Measurements from ENCODE around the gene METTL21C.
A peak's percentile ranks its signal among the peaks of the same experiment; 100 is the strongest.

The METTL21C gene

DNA sequence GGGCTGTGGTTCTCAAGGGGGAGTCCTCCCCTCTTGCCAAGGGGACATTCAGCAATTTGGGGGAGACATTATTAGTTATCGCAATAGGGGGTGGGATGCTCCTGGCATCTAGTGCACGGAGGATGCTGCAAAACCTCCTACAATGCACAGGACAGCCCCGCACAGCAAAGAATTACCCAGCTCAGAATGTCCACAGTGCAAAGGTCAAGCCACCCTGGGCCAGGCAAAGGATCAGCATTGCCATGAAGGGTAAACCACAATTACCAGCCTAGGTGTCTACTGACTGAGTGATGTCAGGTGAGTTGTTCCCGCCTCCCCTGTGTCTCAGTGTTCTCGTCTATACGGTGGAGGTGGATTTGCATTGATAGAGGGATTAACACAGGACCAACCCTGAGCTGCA, 2.4 kb upstream of the METTL21C start:
- DNase-seq: no peak

DNA sequence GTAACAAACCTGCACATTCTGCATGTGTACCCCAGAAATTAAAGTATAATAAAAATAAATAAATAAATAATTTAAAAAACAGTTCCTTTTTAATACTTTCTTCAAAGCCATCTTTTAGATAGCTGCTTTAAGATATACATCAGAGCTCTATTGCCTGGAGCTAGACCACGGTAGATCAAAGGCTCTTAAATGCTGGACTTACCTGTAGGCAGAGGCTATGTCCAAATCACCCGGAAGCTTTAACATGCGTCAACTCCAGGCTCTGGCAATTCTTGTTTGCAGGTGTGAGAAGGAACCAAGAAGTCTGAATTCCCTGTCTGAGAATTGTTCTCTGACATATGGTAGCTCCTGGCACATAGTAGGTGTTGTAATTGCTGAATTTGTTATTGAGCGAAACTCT, 1.6 kb upstream of the METTL21C start:
- no peak for DNase-seq

GRCh38 chr13:102693776-102694175, 1.1 kb downstream of the METTL21C start:
- DNase-seq: no peak

DNA sequence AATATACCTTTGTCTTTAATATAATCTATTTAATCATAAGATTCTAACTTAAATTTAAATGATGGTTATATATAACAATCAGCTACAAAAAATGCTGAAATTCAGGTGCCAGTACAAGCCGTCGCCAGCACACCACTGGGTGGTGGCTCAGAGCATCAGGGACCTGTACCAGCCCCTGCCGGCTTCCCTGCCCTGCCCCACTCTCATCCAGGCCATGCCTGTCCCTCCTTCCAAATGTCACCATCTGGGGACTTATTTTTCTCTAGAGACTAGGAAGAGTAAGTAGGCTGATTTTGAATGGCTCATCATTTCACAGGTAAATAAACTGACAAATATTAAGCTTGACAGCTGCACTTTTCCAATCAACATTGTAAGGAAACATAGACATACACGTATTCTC, 1.6 kb downstream of the METTL21C start:
- no peak for DNase-seq

DNA sequence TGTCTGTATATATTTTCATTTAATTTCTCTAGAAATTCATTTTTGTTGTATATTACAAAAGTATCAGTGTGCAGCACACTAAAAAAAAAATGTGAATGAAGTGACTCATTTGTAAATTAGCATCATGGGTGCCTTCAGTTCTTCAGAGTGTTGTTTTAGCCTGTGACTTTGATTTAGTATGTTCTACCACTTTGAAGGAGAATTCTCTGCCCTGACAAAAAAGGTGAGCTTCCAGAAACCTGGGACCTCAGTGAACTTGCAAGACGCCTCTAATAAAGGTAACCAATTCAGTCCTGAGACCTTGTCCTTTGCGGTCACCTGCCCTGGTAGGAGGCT, 2.4 kb downstream of the METTL21C start:
- no peak for DNase-seq

DNA sequence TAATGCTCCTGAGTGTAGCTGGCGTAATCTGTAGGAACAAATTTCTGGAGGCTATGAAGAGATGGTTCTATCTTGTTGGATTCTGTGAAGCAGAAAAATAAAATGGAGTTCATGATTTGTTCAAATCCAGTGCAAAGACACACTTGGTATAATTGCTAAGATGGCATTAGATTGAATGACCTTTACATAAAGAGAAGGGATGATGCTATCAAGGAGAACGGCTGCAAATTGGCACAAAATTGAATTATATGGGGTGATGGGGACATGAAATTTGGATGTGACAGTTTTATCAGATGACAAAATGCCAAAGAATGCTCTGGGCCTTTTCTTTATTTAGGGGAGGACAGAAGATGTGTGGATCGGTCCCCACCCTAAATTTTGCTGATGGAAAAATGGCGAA, 4.0 kb downstream of the METTL21C start:
- no peak for DNase-seq

DNA sequence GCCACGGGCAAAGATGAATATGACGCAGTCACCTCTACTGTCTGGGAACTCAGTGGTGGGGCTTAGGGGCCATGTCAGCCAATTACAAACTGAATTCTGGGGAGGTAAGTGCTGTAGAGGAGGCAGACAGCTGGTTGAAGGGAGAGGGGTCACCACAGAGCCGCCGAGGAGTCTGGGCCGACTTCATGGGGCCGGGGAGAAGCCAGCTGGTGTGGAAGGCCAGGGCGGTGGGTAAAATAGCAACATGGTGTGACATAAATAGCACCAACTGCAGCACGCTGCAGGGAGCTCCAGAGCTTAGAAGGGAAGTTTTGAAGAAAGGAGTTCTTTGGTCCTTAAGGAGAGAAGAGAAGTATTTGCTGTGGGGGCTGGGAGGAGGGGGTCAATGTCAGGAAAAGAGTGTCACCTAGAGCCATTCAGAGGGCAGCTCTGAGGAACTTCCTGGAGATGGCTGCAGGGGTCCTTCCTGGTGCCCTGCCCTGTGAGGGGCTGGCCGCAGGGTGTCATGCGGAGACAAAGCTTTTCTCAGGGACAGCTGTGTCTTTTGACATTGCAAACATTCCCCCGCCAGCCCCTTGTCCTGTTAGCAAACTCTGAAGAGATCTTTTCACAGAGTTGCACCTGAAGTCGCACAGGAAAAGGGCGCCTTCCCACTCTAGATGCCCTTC, 6.4 kb downstream of the METTL21C start:
- no peak for DNase-seq

- DNase-seq: no peak
Measured at GRCh38 chr13:102687520-102687919, 7.3 kb downstream of the METTL21C start.

- peak in 1 of 6 experiments; percentile 4 for DNase-seq
Measured at GRCh38 chr13:102686024-102686423, 8.8 kb downstream of the METTL21C start.

- DNase-seq: no peak
Measured at GRCh38 chr13:102683637-102684036, 11.2 kb downstream of the METTL21C start.

DNA sequence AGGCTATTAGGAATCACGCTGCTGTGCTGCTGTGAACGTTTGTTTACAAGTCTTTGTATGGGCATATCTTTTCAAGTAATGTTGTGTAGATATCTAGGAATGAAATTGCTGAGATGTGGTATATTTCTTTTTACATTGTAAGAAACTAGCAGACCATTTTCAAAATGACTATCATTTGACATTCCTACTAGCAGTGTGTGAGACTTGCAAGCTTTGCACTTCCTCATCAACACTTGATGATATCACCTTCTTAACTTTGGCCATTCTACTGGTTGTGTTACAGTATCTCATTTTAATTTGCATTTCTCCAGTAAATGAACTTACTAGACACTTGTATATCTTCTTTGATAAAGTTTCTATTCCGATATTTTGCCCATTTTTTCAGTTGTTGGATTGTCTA, 12.1 kb downstream of the METTL21C start:
- DNase-seq: no peak

DNA sequence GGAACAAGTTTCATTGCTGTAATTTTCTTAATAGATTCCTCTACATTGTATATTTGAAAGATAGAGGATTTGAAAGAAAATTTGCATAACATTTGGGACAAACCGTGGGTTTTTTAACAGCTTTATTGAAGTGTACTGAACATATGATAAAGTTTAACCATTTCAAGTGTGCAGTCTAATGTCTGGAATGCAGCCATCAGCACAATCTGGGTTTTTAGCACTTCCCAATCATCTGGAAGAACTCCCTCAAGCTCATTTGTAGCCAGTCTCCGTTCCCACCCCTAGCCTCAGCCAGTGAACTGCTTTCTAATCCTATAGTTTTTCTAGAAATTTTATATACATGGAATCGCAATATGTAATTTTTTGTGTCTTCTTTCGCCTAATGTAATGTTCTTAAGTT, 12.6 kb downstream of the METTL21C start:
- no peak for DNase-seq

DNA sequence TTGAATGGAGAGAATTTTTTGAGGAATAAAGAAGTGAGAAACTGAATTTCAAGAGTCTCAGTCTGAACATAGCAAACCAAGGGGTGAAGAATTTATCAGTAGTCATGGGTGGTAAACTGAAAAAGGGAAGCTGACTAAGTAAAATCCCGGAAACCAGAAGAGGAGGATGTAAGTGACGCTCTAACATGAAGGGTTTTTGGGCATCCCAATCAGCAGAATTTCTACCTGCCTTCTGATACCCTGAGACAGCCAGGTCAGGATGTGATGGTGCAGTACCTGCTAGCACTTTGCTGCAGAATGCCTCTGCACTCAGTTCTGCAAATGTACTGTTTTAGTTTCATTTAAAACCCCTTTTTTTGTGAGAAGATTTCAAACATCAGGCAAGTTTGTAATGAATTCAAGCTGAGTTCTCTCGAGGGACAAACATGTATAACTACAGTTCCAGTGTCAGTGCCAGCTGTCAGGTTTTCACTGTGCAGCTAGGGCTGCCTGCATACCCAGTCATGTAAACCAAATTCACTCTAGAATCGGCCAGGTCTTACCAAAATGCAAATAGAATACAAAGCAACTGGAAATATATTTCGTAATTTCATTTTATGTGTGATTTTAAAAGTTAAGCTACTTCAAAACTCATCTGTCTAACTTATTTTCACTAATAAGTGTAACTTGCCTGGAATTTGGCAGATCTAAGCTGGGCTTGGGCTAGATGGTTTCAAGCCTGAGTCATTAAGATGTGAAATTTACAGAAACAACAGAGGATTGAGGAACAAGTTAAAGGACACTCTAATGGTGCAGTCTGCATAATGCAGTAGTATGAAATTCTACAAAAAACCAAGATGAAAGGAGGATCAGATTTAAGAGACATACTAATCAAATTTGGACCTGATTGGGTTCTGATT, 13.8 kb downstream of the METTL21C start:
- peak in 4 of 6 experiments; percentile 0 to 20 (median 16) for DNase-seq

- DNase-seq: no peak
Measured at GRCh38 chr13:102680133-102680717, 14.6 kb downstream of the METTL21C start.

- no peak for DNase-seq
Measured at GRCh38 chr13:102679449-102680132, 15.3 kb downstream of the METTL21C start.

DNA sequence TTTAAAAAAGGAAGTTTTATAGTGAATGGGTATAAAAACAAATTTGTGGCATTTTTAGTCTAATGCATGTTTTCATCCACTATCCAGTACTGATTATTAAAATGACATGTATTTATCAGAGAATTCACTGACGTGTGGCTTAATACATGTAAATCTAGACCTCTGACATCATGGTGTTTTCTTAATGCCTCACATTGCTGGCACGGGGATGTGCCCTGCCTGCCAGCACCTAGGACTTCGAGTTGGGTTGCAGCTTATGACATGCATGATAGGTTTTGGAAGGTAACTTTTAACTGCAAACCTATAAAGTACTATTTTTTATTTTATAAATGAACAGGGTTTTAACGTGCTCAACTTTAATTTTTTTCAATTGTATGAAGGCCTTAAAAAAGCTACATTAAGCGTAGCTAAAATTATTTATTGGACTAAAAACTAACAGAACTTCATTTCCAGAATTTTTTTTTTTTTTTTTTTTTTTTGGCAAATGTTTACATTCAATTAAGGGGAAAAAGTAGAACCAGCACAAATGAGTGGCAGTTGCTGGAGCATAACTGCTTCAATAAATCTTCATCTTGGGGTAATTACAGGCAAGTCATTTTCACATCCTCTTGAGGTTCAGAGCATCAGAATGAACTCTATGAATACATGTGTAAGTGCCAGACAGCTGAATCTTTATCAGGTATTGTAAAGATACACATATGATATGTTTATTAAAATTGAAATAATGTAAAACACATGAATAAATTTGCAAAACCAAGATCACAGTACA, 16.3 kb downstream of the METTL21C start:
- no peak for DNase-seq

- no peak for DNase-seq
Measured at GRCh38 chr13:102677122-102677521, 17.7 kb downstream of the METTL21C start.

DNA sequence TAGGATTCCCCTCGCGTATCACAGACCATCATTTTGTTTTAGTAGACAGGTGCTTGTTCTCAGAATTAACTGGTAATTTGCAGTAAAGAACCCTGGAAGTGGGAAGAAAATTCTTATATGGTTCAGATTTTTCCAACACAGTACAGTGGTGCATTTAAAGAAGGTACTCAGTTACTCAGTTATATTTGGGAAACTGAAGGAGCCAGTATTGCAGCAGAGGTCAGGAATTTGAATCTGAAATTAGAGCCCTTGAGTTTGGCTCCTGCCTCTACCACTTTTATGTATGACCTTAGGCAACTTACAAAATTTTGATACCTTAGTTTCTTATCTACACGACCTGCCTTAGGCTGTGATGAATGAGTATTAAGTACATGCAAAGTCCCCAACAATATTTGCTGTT, 19.7 kb downstream of the METTL21C start:
- DNase-seq: no peak

DNA sequence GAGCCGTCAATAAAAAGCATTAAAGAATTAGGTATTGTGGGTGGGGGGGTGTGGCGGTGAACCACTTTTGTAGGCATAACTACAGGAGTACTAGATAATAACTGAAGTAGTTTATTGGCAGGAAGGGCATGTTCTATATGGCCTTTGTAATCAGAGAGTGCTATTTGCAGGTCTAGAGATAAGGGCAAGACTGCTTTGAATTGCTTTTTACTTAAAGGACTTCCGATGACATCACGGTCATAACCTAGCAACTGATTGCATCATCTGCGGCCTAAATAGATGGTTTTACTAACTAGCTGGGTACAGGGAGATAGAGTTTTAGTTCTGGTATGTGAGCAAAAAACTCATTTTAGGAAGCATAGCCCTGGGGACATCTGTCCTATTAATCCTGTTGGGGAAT, 24.7 kb downstream of the METTL21C start:
- DNase-seq: no peak

DNA sequence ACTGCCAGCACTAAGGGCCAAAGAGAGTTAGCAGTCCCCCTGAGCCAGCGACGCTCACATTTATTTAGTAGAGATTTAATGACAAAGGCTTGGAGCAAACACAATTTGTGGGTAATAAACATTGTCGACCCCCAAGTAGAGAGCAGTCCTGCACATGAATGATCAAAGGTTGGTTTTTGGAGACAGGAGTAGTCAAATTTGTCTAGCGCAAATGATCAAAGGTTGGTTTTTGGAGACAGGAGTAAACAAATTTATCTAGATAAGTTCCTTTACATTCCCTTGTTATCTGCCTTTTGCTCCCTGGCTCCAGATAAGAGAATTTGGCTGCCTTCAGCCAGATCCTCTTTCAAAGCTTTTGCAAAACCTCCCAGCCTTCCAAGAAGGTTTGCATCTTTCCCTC, 26.9 kb downstream of the METTL21C start:
- DNase-seq: no peak

GRCh38 chr13:102667023-102667422, 27.8 kb downstream of the METTL21C start:
- no peak for DNase-seq

DNA sequence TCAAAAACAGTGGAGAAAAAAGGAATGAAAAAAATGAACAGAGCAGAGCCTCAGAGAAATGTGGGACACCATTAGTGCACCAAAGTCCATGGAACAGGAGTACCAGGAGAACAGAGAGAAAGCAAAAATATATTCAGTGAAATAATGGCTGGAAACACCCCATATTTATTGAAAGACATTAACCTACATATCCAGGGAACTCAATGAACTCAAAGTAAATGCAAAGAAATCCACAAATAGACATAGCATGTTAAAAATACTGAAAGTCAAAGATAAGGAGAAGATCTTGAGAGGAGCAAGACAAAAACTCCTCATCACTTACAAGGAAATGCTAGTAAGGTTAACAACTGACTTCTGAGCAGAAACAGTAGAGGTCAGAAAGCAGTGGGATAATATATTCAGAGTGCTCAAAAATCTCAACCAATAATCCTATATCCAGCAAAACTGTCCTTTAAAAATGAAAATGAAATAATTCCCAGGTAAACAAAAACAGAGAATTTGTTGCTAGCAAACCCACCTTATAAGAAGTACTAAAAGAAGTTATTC, 35.6 kb downstream of the METTL21C start:
- no peak for DNase-seq
